GM12878 (cell line): Measurements from ENCODE around the gene PAX6.

Experiments
- CBFB ChIP-seq: IDR thresholded peaks from 2 replicates; pipeline ENCODE4 v1.6.1; 2016; ENCODE audit warnings: antibody characterized with exemption, low read depth
- EP300 ChIP-seq, 2 experiments: fragments of 150-350 bp in 1 of 2; IDR thresholded peaks; 2 replicates each; pipeline ENCODE4 v1.6.1; 2011 to 2012; ENCODE audit warnings: low read depth in 2 of 2, low read length in 2 of 2, borderline replicate concordance in 1 of 2, improper control_type of control experiment in 1 of 2, inconsistent platforms in 1 of 2; ENCODE audit not compliant: control insufficient read depth in 1 of 2
- EZH2 ChIP-seq: IDR thresholded peaks from 2 replicates; pipeline ENCODE4 v1.6.1; 2012; ENCODE audit warnings: low read depth, mild to moderate bottlenecking, control low read depth, inconsistent platforms, low read length, borderline replicate concordance; ENCODE audit not compliant: control insufficient read depth
- KAT2A ChIP-seq: conservative IDR thresholded peaks from 2 replicates; pipeline ENCODE4 v1.6.1; 2011; ENCODE audit warnings: low read depth, low read length; ENCODE audit not compliant: control insufficient read depth
- PML ChIP-seq: IDR thresholded peaks from 2 replicates; pipeline ENCODE4 v1.6.1; 2012; ENCODE audit warnings: low read length, inconsistent platforms
- POLR2A ChIP-seq: IDR thresholded peaks from 2 replicates; pipeline ENCODE4 v1.6.1; 2011; ENCODE audit warnings: low read depth, mild to moderate bottlenecking, low read length
- RFX5 ChIP-seq: IDR thresholded peaks from 2 replicates; pipeline ENCODE4 v1.6.1; 2011; ENCODE audit warnings: low read depth, low read length, improper control_type of control experiment
- SMC3 ChIP-seq: IDR thresholded peaks from 2 replicates; pipeline ENCODE4 v1.6.1; 2011; ENCODE audit warnings: low read length, improper control_type of control experiment, borderline replicate concordance
- TBL1XR1 ChIP-seq: IDR thresholded peaks from 2 replicates; pipeline ENCODE4 v1.6.1; 2012; ENCODE audit warnings: low read depth, low read length, improper control_type of control experiment
- TF ChIP-seq, protein P1 (sequence below), 3 experiments: IDR thresholded peaks in 2 of 3; conservative IDR thresholded peaks in 1 of 3; 2 replicates each; pipeline ENCODE4 v1.5.1; 2011; ENCODE audit warnings: low read depth in 3 of 3, low read length in 3 of 3, mild to moderate bottlenecking in 3 of 3, control low read depth in 2 of 3, moderate library complexity in 2 of 3, inconsistent platforms in 1 of 3, mixed read lengths in 1 of 3; ENCODE audit not compliant: control insufficient read depth in 2 of 3, insufficient read depth in 1 of 3; ENCODE audit errors: extremely low read depth in 1 of 3
- TF ChIP-seq, protein P2 (sequence below): fragments of 450-650 bp; IDR thresholded peaks from 2 replicates; pipeline ENCODE4 v1.6.1; 2017; ENCODE audit warnings: mild to moderate bottlenecking
- TF ChIP-seq, protein P3 (sequence below): IDR thresholded peaks from 2 replicates; pipeline ENCODE4 v1.6.1; 2011; ENCODE audit warnings: mild to moderate bottlenecking, low read depth, low read length, moderate library complexity; ENCODE audit not compliant: insufficient replicate concordance

DNA sequence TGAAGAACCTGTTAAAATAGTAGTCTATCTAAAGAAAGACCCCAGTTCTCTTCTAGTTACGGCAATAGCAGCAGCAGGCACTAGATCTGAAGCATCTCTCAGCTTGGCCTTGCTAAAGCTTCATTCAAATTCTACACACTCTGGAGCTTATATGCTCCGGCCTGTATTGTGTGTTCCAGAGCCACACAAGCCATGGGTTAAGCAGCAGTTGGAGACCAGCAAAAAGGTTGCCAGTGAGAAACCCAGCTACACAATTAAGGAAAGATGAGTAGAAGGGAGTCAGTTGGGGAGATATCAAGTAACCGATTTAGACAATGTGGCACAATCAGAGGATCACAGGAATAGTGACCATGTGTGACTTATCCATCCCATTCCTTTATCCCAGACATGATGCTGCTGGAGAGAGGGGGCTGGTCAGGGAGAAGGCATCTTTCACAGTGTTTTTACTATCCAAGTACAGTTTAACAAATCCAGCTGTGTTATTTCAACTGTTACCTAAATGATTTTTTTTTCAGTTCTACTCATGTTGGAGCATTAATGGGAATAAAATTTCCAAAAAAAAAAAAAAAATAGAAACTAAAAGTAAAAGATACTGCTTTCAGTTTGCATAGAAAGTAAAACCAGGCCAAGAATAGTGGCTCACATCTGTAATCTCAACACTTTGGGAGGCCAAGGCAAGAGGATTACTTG is 41.0 kb downstream of the PAX6 start:
- TF ChIP-seq, protein P1, sequence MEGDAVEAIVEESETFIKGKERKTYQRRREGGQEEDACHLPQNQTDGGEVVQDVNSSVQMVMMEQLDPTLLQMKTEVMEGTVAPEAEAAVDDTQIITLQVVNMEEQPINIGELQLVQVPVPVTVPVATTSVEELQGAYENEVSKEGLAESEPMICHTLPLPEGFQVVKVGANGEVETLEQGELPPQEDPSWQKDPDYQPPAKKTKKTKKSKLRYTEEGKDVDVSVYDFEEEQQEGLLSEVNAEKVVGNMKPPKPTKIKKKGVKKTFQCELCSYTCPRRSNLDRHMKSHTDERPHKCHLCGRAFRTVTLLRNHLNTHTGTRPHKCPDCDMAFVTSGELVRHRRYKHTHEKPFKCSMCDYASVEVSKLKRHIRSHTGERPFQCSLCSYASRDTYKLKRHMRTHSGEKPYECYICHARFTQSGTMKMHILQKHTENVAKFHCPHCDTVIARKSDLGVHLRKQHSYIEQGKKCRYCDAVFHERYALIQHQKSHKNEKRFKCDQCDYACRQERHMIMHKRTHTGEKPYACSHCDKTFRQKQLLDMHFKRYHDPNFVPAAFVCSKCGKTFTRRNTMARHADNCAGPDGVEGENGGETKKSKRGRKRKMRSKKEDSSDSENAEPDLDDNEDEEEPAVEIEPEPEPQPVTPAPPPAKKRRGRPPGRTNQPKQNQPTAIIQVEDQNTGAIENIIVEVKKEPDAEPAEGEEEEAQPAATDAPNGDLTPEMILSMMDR (IDR thresholded peaks at IDR 0.05 in 2 of 3, conservative IDR thresholded peaks at IDR 0.05 in 1 of 3; ENCODE audit: control insufficient read depth in 2 of 3, extremely low read depth in 1 of 3, insufficient read depth in 1 of 3, low read depth in 3 of 3, low read length in 3 of 3), result no peak
- TF ChIP-seq POLR2A (no peak), CBFB (no peak), EZH2 (no peak), RFX5 (no peak), KAT2A (no peak), PML (no peak), SMC3 (no peak), TBL1XR1 (no peak), EP300 (IDR thresholded peaks at IDR 0.05; ENCODE audit: borderline replicate concordance in 1 of 2, control insufficient read depth in 1 of 2, low read depth in 2 of 2, low read length in 2 of 2) (no peak)
- TF ChIP-seq, protein P2, sequence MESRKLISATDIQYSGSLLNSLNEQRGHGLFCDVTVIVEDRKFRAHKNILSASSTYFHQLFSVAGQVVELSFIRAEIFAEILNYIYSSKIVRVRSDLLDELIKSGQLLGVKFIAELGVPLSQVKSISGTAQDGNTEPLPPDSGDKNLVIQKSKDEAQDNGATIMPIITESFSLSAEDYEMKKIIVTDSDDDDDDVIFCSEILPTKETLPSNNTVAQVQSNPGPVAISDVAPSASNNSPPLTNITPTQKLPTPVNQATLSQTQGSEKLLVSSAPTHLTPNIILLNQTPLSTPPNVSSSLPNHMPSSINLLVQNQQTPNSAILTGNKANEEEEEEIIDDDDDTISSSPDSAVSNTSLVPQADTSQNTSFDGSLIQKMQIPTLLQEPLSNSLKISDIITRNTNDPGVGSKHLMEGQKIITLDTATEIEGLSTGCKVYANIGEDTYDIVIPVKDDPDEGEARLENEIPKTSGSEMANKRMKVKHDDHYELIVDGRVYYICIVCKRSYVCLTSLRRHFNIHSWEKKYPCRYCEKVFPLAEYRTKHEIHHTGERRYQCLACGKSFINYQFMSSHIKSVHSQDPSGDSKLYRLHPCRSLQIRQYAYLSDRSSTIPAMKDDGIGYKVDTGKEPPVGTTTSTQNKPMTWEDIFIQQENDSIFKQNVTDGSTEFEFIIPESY, result no peak
- TF ChIP-seq, protein P3, sequence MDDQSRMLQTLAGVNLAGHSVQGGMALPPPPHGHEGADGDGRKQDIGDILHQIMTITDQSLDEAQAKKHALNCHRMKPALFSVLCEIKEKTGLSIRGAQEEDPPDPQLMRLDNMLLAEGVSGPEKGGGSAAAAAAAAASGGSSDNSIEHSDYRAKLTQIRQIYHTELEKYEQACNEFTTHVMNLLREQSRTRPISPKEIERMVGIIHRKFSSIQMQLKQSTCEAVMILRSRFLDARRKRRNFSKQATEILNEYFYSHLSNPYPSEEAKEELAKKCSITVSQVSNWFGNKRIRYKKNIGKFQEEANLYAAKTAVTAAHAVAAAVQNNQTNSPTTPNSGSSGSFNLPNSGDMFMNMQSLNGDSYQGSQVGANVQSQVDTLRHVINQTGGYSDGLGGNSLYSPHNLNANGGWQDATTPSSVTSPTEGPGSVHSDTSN, result no peak
